GM19099 (cell line): ENCODE results near the gene ZNF541.

Experiments
- POLR2A ChIP-seq: IDR thresholded peaks from 3 replicates; pipeline ENCODE4 v1.6.1; 2011; ENCODE audit warnings: low read depth; ENCODE audit not compliant: insufficient read length; ENCODE audit errors: extremely low read depth

ZNF541 gene

GRCh38 chr19:47569331-47569730, 3.6 kb downstream of the ZNF541 start:
- no peak for TF ChIP-seq POLR2A

- no peak for TF ChIP-seq POLR2A
These were observed 8.9 kb downstream of the ZNF541 start for GRCh38 chr19:47564081-47564480.

- no peak for TF ChIP-seq POLR2A
These were observed 11.4 kb downstream of the ZNF541 start for GRCh38 chr19:47561440-47562057.

- no peak for TF ChIP-seq POLR2A
These were observed 11.9 kb downstream of the ZNF541 start for GRCh38 chr19:47560999-47561398.

GRCh38 chr19:47550129-47550528, 22.8 kb downstream of the ZNF541 start:
- TF ChIP-seq POLR2A, result no peak

- no peak for TF ChIP-seq POLR2A
These were observed 23.6 kb downstream of the ZNF541 start for GRCh38 chr19:47549261-47549862.

GRCh38 chr19:47547199-47547598, 25.7 kb downstream of the ZNF541 start:
- no peak for TF ChIP-seq POLR2A

GRCh38 chr19:47545061-47545948, 27.6 kb downstream of the ZNF541 start:
- no peak for TF ChIP-seq POLR2A

GRCh38 chr19:47544476-47544875, 28.5 kb downstream of the ZNF541 start:
- no peak for TF ChIP-seq POLR2A

GRCh38 chr19:47544075-47544474, 28.9 kb downstream of the ZNF541 start:
- TF ChIP-seq POLR2A, result no peak

GRCh38 chr19:47542030-47542475, 30.9 kb downstream of the ZNF541 start:
- no peak for TF ChIP-seq POLR2A

GRCh38 chr19:47541518-47541917, 31.4 kb downstream of the ZNF541 start:
- TF ChIP-seq POLR2A, result no peak

- TF ChIP-seq POLR2A, result no peak
These were observed 32.2 kb downstream of the ZNF541 start for GRCh38 chr19:47540748-47541147.

GRCh38 chr19:47539747-47540311, 33.1 kb downstream of the ZNF541 start:
- TF ChIP-seq POLR2A, result no peak

GRCh38 chr19:47538812-47539211, 34.1 kb downstream of the ZNF541 start:
- no peak for TF ChIP-seq POLR2A

- TF ChIP-seq POLR2A, result no peak
These were observed 35.5 kb downstream of the ZNF541 start for GRCh38 chr19:47537493-47537892.

- TF ChIP-seq POLR2A, result no peak
These were observed 38.3 kb downstream of the ZNF541 start for GRCh38 chr19:47534628-47535027.
